GM18511 (cell line): ENCODE results near the gene P2RY8.
"Not testable (repeated sequence)": the region's sequence is repeated elsewhere in the genome, so short reads cannot be mapped to it uniquely, and the experiment has no call there.

ENCODE experiments used
- ATAC-seq: cut with Tn5 transposase; IDR thresholded peaks from one replicate; pipeline ENCODE4 v1.9.1; 2021; ENCODE audit warnings: mild to moderate bottlenecking, moderate library complexity; ENCODE audit not compliant: unreplicated experiment

The P2RY8 gene

GRCh38 chrX:1488745-1489144 lies 48.2 kb downstream of the P2RY8 start:
- ATAC-seq = no peak

GRCh38 chrX:1488141-1488540 lies 48.8 kb downstream of the P2RY8 start:
- no peak for ATAC-seq

GRCh38 chrX:1487401-1487800 lies 49.6 kb downstream of the P2RY8 start:
- no peak for ATAC-seq

GRCh38 chrX:1486749-1487361 lies 50.1 kb downstream of the P2RY8 start:
- ATAC-seq = no peak

- ATAC-seq = no peak
Observed at GRCh38 chrX:1486177-1486576, 50.8 kb downstream of the P2RY8 start.

- ATAC-seq = no peak
Observed at GRCh38 chrX:1485033-1485432, 52.0 kb downstream of the P2RY8 start.

- ATAC-seq = no peak
Observed at GRCh38 chrX:1484638-1485019, 52.4 kb downstream of the P2RY8 start.

GRCh38 chrX:1483843-1484637 lies 52.9 kb downstream of the P2RY8 start:
- peak; percentile 48 for ATAC-seq

GRCh38 chrX:1482530-1482928 lies 54.5 kb downstream of the P2RY8 start:
- not testable (repeated sequence) for ATAC-seq

- ATAC-seq = peak; percentile 56
Observed at GRCh38 chrX:1481636-1482529, 55.1 kb downstream of the P2RY8 start.

- peak; percentile 11 for ATAC-seq
Observed at GRCh38 chrX:1480082-1480785, 56.8 kb downstream of the P2RY8 start.

GRCh38 chrX:1477801-1478458 lies 59.1 kb downstream of the P2RY8 start:
- ATAC-seq = no peak

- ATAC-seq = no peak
Observed at GRCh38 chrX:1477229-1477628, 59.8 kb downstream of the P2RY8 start.

- no peak for ATAC-seq
Observed at GRCh38 chrX:1476682-1477081, 60.3 kb downstream of the P2RY8 start.

- ATAC-seq = no peak
Observed at GRCh38 chrX:1475881-1476280, 61.1 kb downstream of the P2RY8 start.

- no peak for ATAC-seq
Observed at GRCh38 chrX:1475481-1475880, 61.5 kb downstream of the P2RY8 start.

GRCh38 chrX:1474593-1474992 lies 62.4 kb downstream of the P2RY8 start:
- not testable (repeated sequence) for ATAC-seq

GRCh38 chrX:1472975-1473374 lies 64.0 kb downstream of the P2RY8 start:
- ATAC-seq = no peak

- peak; percentile 62 for ATAC-seq
Observed at GRCh38 chrX:1468250-1468772, 68.7 kb downstream of the P2RY8 start.

GRCh38 chrX:1466971-1467561 lies 69.9 kb downstream of the P2RY8 start:
- ATAC-seq = peak; percentile 57
